Activated CD4-positive, alpha-beta T cell treated with anti-CD3 and anti-CD28 coated beads, Interleukin-2, amount 50 U/mL, for 16 hours (primary cell): ENCODE results near the gene CNGB1.
A peak's percentile ranks its signal among the peaks of the same experiment; 100 is the strongest.
"Not testable (repeated sequence)": the region's sequence is repeated elsewhere in the genome, so short reads cannot be mapped to it uniquely, and the experiment has no call there.

ENCODE experiments used
- DNase-seq: peaks from one replicate; pipeline ENCODE4 v3.0.0-alpha.2; 2020

CNGB1 gene

GRCh38 chr16:57900796-57901479, 70.0 kb downstream of the CNGB1 start:
- no peak for DNase-seq

GRCh38 chr16:57899771-57900661, 70.9 kb downstream of the CNGB1 start:
- DNase-seq: peak; percentile 71

GRCh38 chr16:57898961-57899360, 72.0 kb downstream of the CNGB1 start:
- no peak for DNase-seq

GRCh38 chr16:57897996-57898395, 72.9 kb downstream of the CNGB1 start:
- DNase-seq: no peak

- DNase-seq: no peak
These were observed 73.7 kb downstream of the CNGB1 start for GRCh38 chr16:57897053-57897784.

- DNase-seq: not testable (repeated sequence)
These were observed 75.8 kb downstream of the CNGB1 start for GRCh38 chr16:57895081-57895547.

GRCh38 chr16:57894390-57895080, 76.4 kb downstream of the CNGB1 start:
- no peak for DNase-seq

GRCh38 chr16:57893559-57894389, 77.2 kb downstream of the CNGB1 start:
- DNase-seq: peak; percentile 2

GRCh38 chr16:57893217-57893558, 77.7 kb downstream of the CNGB1 start:
- no peak for DNase-seq

GRCh38 chr16:57892447-57893096, 78.4 kb downstream of the CNGB1 start:
- DNase-seq: no peak

GRCh38 chr16:57892041-57892440, 78.9 kb downstream of the CNGB1 start:
- no peak for DNase-seq

GRCh38 chr16:57890752-57891111, 80.2 kb downstream of the CNGB1 start:
- no peak for DNase-seq

- no peak for DNase-seq
These were observed 80.8 kb downstream of the CNGB1 start for GRCh38 chr16:57889960-57890751.

GRCh38 chr16:57889522-57889921, 81.4 kb downstream of the CNGB1 start:
- DNase-seq: no peak

GRCh38 chr16:57889111-57889510, 81.8 kb downstream of the CNGB1 start:
- DNase-seq: no peak

- DNase-seq: no peak
These were observed 82.8 kb downstream of the CNGB1 start for GRCh38 chr16:57888128-57888527.

- DNase-seq: no peak
These were observed 83.2 kb downstream of the CNGB1 start for GRCh38 chr16:57887711-57888110.

- no peak for DNase-seq
These were observed 84.5 kb downstream of the CNGB1 start for GRCh38 chr16:57886427-57886826.

GRCh38 chr16:57884655-57885133, 86.2 kb downstream of the CNGB1 start:
- no peak for DNase-seq

GRCh38 chr16:57883953-57884654, 86.8 kb downstream of the CNGB1 start:
- no peak for DNase-seq
